Measurements from ENCODE around the gene XRCC4. TPM values are rescaled to one million over a fixed set of nuclear protein-coding genes. Genes with fewer than 3 reads are reported as not detected.

Gene XRCC4
- total RNA-seq, 5 donors from 2014 or later (not counting 1 experiment from before 2014, with no cell fraction given) = 3.5 to 5.1 (median 4.2) TPM

DNA sequence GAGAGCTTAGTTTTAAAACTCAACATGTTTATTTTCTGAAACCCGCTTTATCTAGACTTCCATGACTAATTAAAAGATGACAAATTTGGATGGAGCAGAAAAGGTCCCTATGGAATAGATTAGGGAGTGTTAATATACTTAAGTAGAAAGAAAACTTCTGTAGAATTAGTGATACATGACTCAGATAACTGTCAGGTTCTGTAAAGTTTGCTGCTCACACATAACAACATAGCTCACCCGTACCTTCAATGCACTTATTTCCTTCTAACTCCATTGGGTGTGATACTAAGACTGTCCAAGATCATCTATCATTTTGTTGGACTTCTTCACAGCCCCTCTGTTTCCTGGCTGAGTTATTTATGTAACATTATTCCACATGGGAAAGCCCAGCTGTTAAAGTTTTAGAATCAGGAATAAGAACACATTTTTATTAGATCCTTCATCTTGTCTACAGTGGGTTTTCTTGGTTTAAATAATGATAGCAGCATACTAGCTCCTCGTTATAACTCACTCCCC is 27.9 kb upstream of the XRCC4 start:
- CTCF ChIA-PET = interaction anchor here in 1 of 2 donors (0.7 kb wide), 1 partner anchor 12 kb away, joined by 3 read pairs; no protein-coding TSS in a partner anchor
- Histone ChIP-seq H3K4me3 (ENCODE audit: control insufficient read depth in 1 of 2, extremely low read depth in 1 of 2, low read length in 1 of 2) (no peak overlapping the region), H3K27ac (ENCODE audit: low read length) (no peak overlapping the region), H3K4me1 (ENCODE audit: control insufficient read depth in 1 of 2, extremely low read depth in 1 of 2, insufficient read depth in 2 of 2, low read length in 2 of 2) (no peaks in the 10 kb centered on the region), H3K27me3 (replicated peaks in 1 of 2; ENCODE audit: control insufficient read depth in 2 of 2, extremely low read depth in 1 of 2, insufficient read depth in 2 of 2, low read length in 1 of 2) (no peaks in the 10 kb centered on the region), H3K36me3 (ENCODE audit: control insufficient read depth in 2 of 2, extremely low read depth in 1 of 2, insufficient read depth in 1 of 2, low read length in 1 of 2) (peaks cover 0 to 7% of the 10 kb centered on the region in 2 donors), H3K9me3 (no peaks in the 10 kb centered on the region)
- H3K27me3 Mint-ChIP-seq = no peaks in the 10 kb centered on the region
- ATAC-seq (replicated peaks in 1 of 4) (no peak), DNase-seq (no peak)
- WGBS (ENCODE audit: insufficient coverage) = no CpG with 5 or more reads among the region's 3 CpGs
- H3K4me1 Mint-ChIP-seq = peaks cover 0 to 13% (median 4%) of the 10 kb centered on the region in 3 donors
- POLR2A ChIA-PET = interaction anchor here in 1 of 2 donors (0.5 kb wide), 1 partner anchor 643 kb away, joined by 8 read pairs; no protein-coding TSS in a partner anchor
- no peak overlapping the region for H3K27ac Mint-ChIP-seq
- H3K4me3 Mint-ChIP-seq = no peak overlapping the region
- peaks cover 42% of the 10 kb centered on the region for H3K36me3 Mint-ChIP-seq
- H3K9me3 Mint-ChIP-seq = no peaks in the 10 kb centered on the region

DNA sequence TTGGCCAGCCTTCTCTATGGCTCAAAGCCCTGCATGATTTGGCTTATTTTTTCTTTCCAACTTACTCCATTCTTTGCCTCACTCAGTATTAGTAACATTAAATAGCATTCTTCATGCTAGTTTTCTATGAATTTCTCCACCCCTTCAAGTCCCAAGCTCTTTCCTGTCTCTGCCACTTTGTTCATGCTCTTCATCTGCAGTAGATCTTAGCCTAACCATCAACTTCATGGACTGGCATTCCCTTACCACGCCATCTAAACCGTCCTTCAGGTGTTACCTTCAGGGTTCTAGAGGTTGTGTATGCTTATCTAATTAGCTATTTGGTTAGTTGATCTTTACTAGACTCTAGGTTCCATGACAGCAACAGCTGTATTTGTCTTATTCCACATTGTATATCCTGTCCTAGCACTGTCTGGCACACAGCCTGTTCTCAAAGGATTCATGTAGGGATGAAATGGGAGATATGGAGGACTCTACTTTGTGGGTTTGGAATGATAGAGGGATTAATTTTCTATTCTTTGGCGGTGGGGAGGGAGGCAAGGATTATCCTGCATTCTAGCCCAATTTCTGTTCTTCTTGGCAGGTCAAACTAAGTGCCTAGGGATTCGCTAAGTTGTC is 26.5 kb upstream of the XRCC4 start:
- WGBS (ENCODE audit: insufficient coverage) = 83% methylated on average over 1 of the region's 4 CpGs
- Histone ChIP-seq H3K36me3 (ENCODE audit: control insufficient read depth in 2 of 2, extremely low read depth in 1 of 2, insufficient read depth in 1 of 2, low read length in 1 of 2) (peaks cover 0 to 14% of the 10 kb centered on the region in 2 donors), H3K4me3 (ENCODE audit: control insufficient read depth in 1 of 2, extremely low read depth in 1 of 2, low read length in 1 of 2) (no peak overlapping the region), H3K9me3 (no peaks in the 10 kb centered on the region), H3K27me3 (replicated peaks in 1 of 2; ENCODE audit: control insufficient read depth in 2 of 2, extremely low read depth in 1 of 2, insufficient read depth in 2 of 2, low read length in 1 of 2) (no peaks in the 10 kb centered on the region), H3K27ac (ENCODE audit: low read length) (no peak overlapping the region), H3K4me1 (ENCODE audit: control insufficient read depth in 1 of 2, extremely low read depth in 1 of 2, insufficient read depth in 2 of 2, low read length in 2 of 2) (no peaks in the 10 kb centered on the region)
- Mint-ChIP-seq H3K4me3 (no peak overlapping the region), H3K36me3 (peaks cover 53% of the 10 kb centered on the region), H3K4me1 (peaks cover 2 to 20% (median 7%) of the 10 kb centered on the region in 3 donors), H3K9me3 (no peaks in the 10 kb centered on the region), H3K27me3 (no peaks in the 10 kb centered on the region), H3K27ac (peak overlapping the region in 1 of 2 donors; percentile 1)
- ChIA-PET CTCF (interaction anchor here in 1 of 2 donors (0.6 kb wide), 1 partner anchor 58 kb away, joined by 3 read pairs; no protein-coding TSS in a partner anchor), POLR2A (interaction anchor here in 1 of 2 donors (0.9 kb wide), 1 partner anchor 27 kb away, joined by 3 read pairs; the partner anchor contains the start of genes TMEM167A and XRCC4)
- DNase-seq (no peak), ATAC-seq (replicated peaks in 1 of 4) (no peak)

DNA sequence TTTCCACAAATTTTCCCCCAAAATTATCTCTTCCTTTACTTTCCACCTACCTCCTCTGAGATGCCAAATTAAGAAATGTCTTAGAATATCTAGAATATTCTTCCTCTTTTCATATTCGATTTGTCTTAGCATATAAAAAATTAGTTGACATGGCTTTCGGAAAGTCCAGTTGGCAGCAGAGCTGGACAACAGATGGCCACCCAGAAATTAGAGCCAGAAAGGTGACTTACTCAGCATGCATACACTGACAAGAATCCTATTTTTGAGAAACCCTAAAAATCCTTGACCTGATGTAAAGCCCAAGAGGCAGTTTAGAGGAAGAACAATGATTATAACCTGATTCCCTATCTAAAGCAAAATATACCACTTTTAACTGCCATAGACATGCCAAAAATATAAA is 22.2 kb upstream of the XRCC4 start:
- Mint-ChIP-seq H3K4me1 (peaks cover 19 to 29% (median 19%) of the 10 kb centered on the region in 3 donors), H3K4me3 (no peak overlapping the region), H3K9me3 (no peaks in the 10 kb centered on the region), H3K36me3 (peaks cover 62% of the 10 kb centered on the region), H3K27me3 (no peaks in the 10 kb centered on the region), H3K27ac (no peak overlapping the region)
- ChIA-PET POLR2A (no interaction called here), CTCF (no interaction called here)
- WGBS (ENCODE audit: insufficient coverage) = no CpG with 5 or more reads among the region's 2 CpGs
- Histone ChIP-seq H3K27me3 (replicated peaks in 1 of 2; ENCODE audit: control insufficient read depth in 2 of 2, extremely low read depth in 1 of 2, insufficient read depth in 2 of 2, low read length in 1 of 2) (no peaks in the 10 kb centered on the region), H3K4me1 (ENCODE audit: control insufficient read depth in 1 of 2, extremely low read depth in 1 of 2, insufficient read depth in 2 of 2, low read length in 2 of 2) (no peaks in the 10 kb centered on the region), H3K27ac (ENCODE audit: low read length) (no peak overlapping the region), H3K36me3 (ENCODE audit: control insufficient read depth in 2 of 2, extremely low read depth in 1 of 2, insufficient read depth in 1 of 2, low read length in 1 of 2) (peaks cover 0 to 17% of the 10 kb centered on the region in 2 donors), H3K4me3 (ENCODE audit: control insufficient read depth in 1 of 2, extremely low read depth in 1 of 2, low read length in 1 of 2) (no peak overlapping the region), H3K9me3 (no peaks in the 10 kb centered on the region)
- no peak for DNase-seq
- ATAC-seq (replicated peaks in 1 of 4) = no peak

DNA sequence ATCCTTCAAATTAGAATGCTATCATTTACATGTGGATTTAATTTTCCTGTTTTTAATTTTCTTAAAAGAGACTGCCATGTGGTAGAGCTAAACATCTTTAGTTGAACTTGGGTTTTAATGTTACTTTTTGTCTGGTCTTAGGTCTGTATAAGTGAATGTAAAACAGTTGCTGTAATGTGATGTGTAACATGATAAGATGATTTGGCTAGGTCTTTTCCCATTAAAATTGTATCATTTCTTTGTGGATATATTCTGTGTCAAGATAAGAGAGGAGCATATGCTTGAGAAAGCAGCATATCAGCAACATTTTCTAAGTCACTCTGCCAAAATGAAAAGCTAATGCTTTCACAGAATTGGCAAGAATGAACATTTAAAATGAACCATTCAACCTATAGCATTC is 18.6 kb upstream of the XRCC4 start:
- CTCF ChIA-PET = interaction anchor here (0.6 to 0.7 kb wide), 2 partner anchors 266 to 441 kb away, joined by 4 to 7 read pairs; no protein-coding TSS in a partner anchor
- H3K9me3 ChIP-seq = no peaks in the 10 kb centered on the region
- DNase-seq (no peak), ATAC-seq (replicated peaks in 1 of 4) (no peak)
- POLR2A ChIA-PET = no interaction called here
- no peaks in the 10 kb centered on the region for H3K4me1 ChIP-seq (ENCODE audit: control insufficient read depth in 1 of 2, extremely low read depth in 1 of 2, insufficient read depth in 2 of 2, low read length in 2 of 2)
- no peak overlapping the region for H3K4me3 Mint-ChIP-seq
- H3K27me3 ChIP-seq (replicated peaks in 1 of 2; ENCODE audit: control insufficient read depth in 2 of 2, extremely low read depth in 1 of 2, insufficient read depth in 2 of 2, low read length in 1 of 2) = no peaks in the 10 kb centered on the region
- H3K9me3 Mint-ChIP-seq = no peaks in the 10 kb centered on the region
- no peak overlapping the region for H3K4me3 ChIP-seq (ENCODE audit: control insufficient read depth in 1 of 2, extremely low read depth in 1 of 2, low read length in 1 of 2)
- no peak overlapping the region for H3K27ac ChIP-seq (ENCODE audit: low read length)
- H3K27me3 Mint-ChIP-seq = no peaks in the 10 kb centered on the region
- peaks cover 23 to 28% (median 27%) of the 10 kb centered on the region in 3 donors for H3K4me1 Mint-ChIP-seq
- H3K27ac Mint-ChIP-seq = no peak overlapping the region
- H3K36me3 ChIP-seq (ENCODE audit: control insufficient read depth in 2 of 2, extremely low read depth in 1 of 2, insufficient read depth in 1 of 2, low read length in 1 of 2) = peaks cover 5 to 25% of the 10 kb centered on the region in 2 donors
- H3K36me3 Mint-ChIP-seq = peaks cover 54% of the 10 kb centered on the region

DNA sequence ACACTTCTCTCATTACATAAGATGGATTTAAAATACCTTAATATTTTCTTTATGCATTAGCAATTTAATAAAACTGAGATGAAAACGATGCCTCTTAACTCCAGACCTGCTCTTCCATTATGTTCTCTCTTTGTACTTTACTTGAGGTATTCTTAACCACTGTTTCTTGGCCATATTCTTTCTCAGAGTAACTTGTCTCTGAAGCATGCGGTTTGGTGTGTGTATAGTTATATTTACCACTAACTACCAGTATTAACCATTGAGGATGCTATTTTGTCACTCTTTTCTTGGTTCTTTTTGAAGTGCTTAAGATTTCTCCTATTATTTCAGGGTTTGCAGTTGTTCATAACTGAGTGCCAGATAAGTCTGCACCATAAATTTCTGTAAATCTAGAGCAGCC is 18.0 kb upstream of the XRCC4 start:
- peaks cover 52% of the 10 kb centered on the region for H3K36me3 Mint-ChIP-seq
- H3K9me3 ChIP-seq = no peaks in the 10 kb centered on the region
- POLR2A ChIA-PET = no interaction called here
- ATAC-seq (replicated peaks in 1 of 4) = no peak
- H3K4me1 ChIP-seq (ENCODE audit: control insufficient read depth in 1 of 2, extremely low read depth in 1 of 2, insufficient read depth in 2 of 2, low read length in 2 of 2) = no peaks in the 10 kb centered on the region
- H3K4me3 Mint-ChIP-seq = no peak overlapping the region
- H3K27ac ChIP-seq (ENCODE audit: low read length) = no peak overlapping the region
- no peak overlapping the region for H3K27ac Mint-ChIP-seq
- H3K4me1 Mint-ChIP-seq = peaks cover 22 to 31% (median 27%) of the 10 kb centered on the region in 3 donors
- no peak overlapping the region for H3K4me3 ChIP-seq (ENCODE audit: control insufficient read depth in 1 of 2, extremely low read depth in 1 of 2, low read length in 1 of 2)
- H3K27me3 ChIP-seq (replicated peaks in 1 of 2; ENCODE audit: control insufficient read depth in 2 of 2, extremely low read depth in 1 of 2, insufficient read depth in 2 of 2, low read length in 1 of 2) = no peaks in the 10 kb centered on the region
- no peaks in the 10 kb centered on the region for H3K27me3 Mint-ChIP-seq
- no peaks in the 10 kb centered on the region for H3K9me3 Mint-ChIP-seq
- no CpG with 5 or more reads among the region's 2 CpGs for WGBS (ENCODE audit: insufficient coverage)
- DNase-seq = no peak
- CTCF ChIA-PET = interaction anchor here in 1 of 2 donors (0.7 kb wide), 1 partner anchor 441 kb away, joined by 4 read pairs; no protein-coding TSS in a partner anchor
- peaks cover 5 to 21% of the 10 kb centered on the region in 2 donors for H3K36me3 ChIP-seq (ENCODE audit: control insufficient read depth in 2 of 2, extremely low read depth in 1 of 2, insufficient read depth in 1 of 2, low read length in 1 of 2)

- ATAC-seq (replicated peaks in 1 of 4) = no peak
- peaks cover 19% of the 10 kb centered on the region for H3K36me3 Mint-ChIP-seq
- Histone ChIP-seq H3K27me3 (replicated peaks in 1 of 2; ENCODE audit: control insufficient read depth in 2 of 2, extremely low read depth in 1 of 2, insufficient read depth in 2 of 2, low read length in 1 of 2) (no peaks in the 10 kb centered on the region), H3K36me3 (ENCODE audit: control insufficient read depth in 2 of 2, extremely low read depth in 1 of 2, insufficient read depth in 1 of 2, low read length in 1 of 2) (peaks cover 0 to 1% of the 10 kb centered on the region in 2 donors), H3K4me1 (ENCODE audit: control insufficient read depth in 1 of 2, extremely low read depth in 1 of 2, insufficient read depth in 2 of 2, low read length in 2 of 2) (peaks cover 0 to under 1% of the 10 kb centered on the region in 2 experiments), H3K27ac (ENCODE audit: low read length) (no peak overlapping the region), H3K9me3 (no peaks in the 10 kb centered on the region), H3K4me3 (ENCODE audit: control insufficient read depth in 1 of 2, extremely low read depth in 1 of 2, low read length in 1 of 2) (no peak overlapping the region)
- peaks cover 56 to 66% (median 66%) of the 10 kb centered on the region in 3 donors for H3K4me1 Mint-ChIP-seq
- DNase-seq = no peak
- H3K27ac Mint-ChIP-seq = no peak overlapping the region
- WGBS (ENCODE audit: insufficient coverage) = 100% methylated on average over 2 of the region's 3 CpGs
- ChIA-PET CTCF (interaction anchor here in 1 of 2 donors (0.6 kb wide), 1 partner anchor 11 kb away, joined by 3 read pairs; no protein-coding TSS in a partner anchor), POLR2A (no interaction called here)
- H3K27me3 Mint-ChIP-seq = no peaks in the 10 kb centered on the region
- no peaks in the 10 kb centered on the region for H3K9me3 Mint-ChIP-seq
- H3K4me3 Mint-ChIP-seq = no peak overlapping the region
Measured at GRCh38 chr5:83066548-83067110, 10.7 kb upstream of the XRCC4 start.

Data from T-cell (primary cell).